HEK293 (cell line): ENCODE measurements around the gene ZNF646.

Source experiments
- PBX3 ChIP-seq: sonication (generic); formaldehyde crosslinking; IDR thresholded peaks from 2 replicates; pipeline ENCODE4 v1.8.1; 2022; ENCODE audit warnings: mild to moderate bottlenecking, moderate library complexity, missing genetic modification reagents
- SP2 ChIP-seq: fragments of 450-650 bp; formaldehyde crosslinking; IDR thresholded peaks from 2 replicates; pipeline ENCODE4 v1.5.1; 2016; ENCODE audit warnings: missing biosample characterization, missing genetic modification characterization

- TF ChIP-seq PBX3 (no peak), SP2 (tag by site-specific recombination) (no peak)
Measured at GRCh38 chr16:31132303-31132979, 58.2 kb downstream of the ZNF646 start.
